Dendritic cell treated with granulocyte-macrophage colony-stimulating factor and Interleukin-4, amounts not matched to agents 40 ng/mL and 50 ng/mL, for 4 days (primary cell): ENCODE results near the gene CCNL2.

Experiments
- H3K27ac Mint-ChIP-seq: one replicate; pipeline ENCODE4 v1.8.0; 2022; ENCODE audit warnings: mild to moderate bottlenecking, mixed read lengths
- H3K27me3 Mint-ChIP-seq: one replicate; pipeline ENCODE4 v1.8.0; 2022; ENCODE audit warnings: mild to moderate bottlenecking, mixed read lengths
- H3K36me3 Mint-ChIP-seq: one replicate; pipeline ENCODE4 v1.8.0; 2022; ENCODE audit warnings: low read depth, mixed read lengths
- H3K4me1 Mint-ChIP-seq: one replicate; pipeline ENCODE4 v1.8.0; 2022; ENCODE audit warnings: low read depth, mixed read lengths
- H3K4me3 Mint-ChIP-seq: one replicate; pipeline ENCODE4 v1.8.0; 2022; ENCODE audit warnings: mild to moderate bottlenecking, moderate library complexity, mixed read lengths
- H3K9me3 Mint-ChIP-seq: one replicate; pipeline ENCODE4 v1.8.0; 2022; ENCODE audit warnings: mixed read lengths
- intact Hi-C: fragments of 100-400 bp; cut with micrococcal nuclease; formaldehyde crosslinking; loops from one replicate; pipeline ENCODE4 v1.15.0; 2022

The CCNL2 gene

GRCh38 chr1:1427820-1428148 lies 28.6 kb upstream of the CCNL2 start:
- Mint-ChIP-seq H3K36me3 (no peaks in the 10 kb centered on the region), H3K27me3 (peaks cover 78% of the 10 kb centered on the region), H3K9me3 (no peaks in the 10 kb centered on the region), H3K4me3 (no peak overlapping the region), H3K27ac (no peak overlapping the region), H3K4me1 (no peaks in the 10 kb centered on the region)
- intact Hi-C loops: no loop called here

- Mint-ChIP-seq H3K27me3 (peaks cover 78% of the 10 kb centered on the region), H3K4me3 (no peak overlapping the region), H3K36me3 (no peaks in the 10 kb centered on the region), H3K9me3 (no peaks in the 10 kb centered on the region), H3K27ac (no peak overlapping the region), H3K4me1 (no peaks in the 10 kb centered on the region)
- intact Hi-C loops: no loop called here
Observed at GRCh38 chr1:1427106-1427819, 28.1 kb upstream of the CCNL2 start.

- H3K4me3 Mint-ChIP-seq: no peak overlapping the region
- peaks cover 78% of the 10 kb centered on the region for H3K27me3 Mint-ChIP-seq
- intact Hi-C loops: no loop called here
- H3K36me3 Mint-ChIP-seq: no peaks in the 10 kb centered on the region
- no peaks in the 10 kb centered on the region for H3K9me3 Mint-ChIP-seq
- H3K27ac Mint-ChIP-seq: no peak overlapping the region
- H3K4me1 Mint-ChIP-seq: no peaks in the 10 kb centered on the region
Observed at GRCh38 chr1:1426496-1427105, 27.5 kb upstream of the CCNL2 start.

- H3K36me3 Mint-ChIP-seq: no peaks in the 10 kb centered on the region
- no peaks in the 10 kb centered on the region for H3K9me3 Mint-ChIP-seq
- peaks cover 78% of the 10 kb centered on the region for H3K27me3 Mint-ChIP-seq
- intact Hi-C loops: no loop called here
- peaks cover under 1% of the 10 kb centered on the region for H3K4me1 Mint-ChIP-seq
- H3K27ac Mint-ChIP-seq: no peak overlapping the region
- H3K4me3 Mint-ChIP-seq: no peak overlapping the region
Observed at GRCh38 chr1:1425753-1426495, 26.8 kb upstream of the CCNL2 start.

- Mint-ChIP-seq H3K27me3 (peaks cover 77% of the 10 kb centered on the region), H3K27ac (no peak overlapping the region), H3K9me3 (no peaks in the 10 kb centered on the region), H3K4me3 (no peak overlapping the region), H3K4me1 (peaks cover 5% of the 10 kb centered on the region), H3K36me3 (no peaks in the 10 kb centered on the region)
- intact Hi-C loops: no loop called here
Observed at GRCh38 chr1:1425426-1425752, 26.3 kb upstream of the CCNL2 start.

GRCh38 chr1:1424707-1425106 lies 25.6 kb upstream of the CCNL2 start:
- peaks cover 5% of the 10 kb centered on the region for H3K4me1 Mint-ChIP-seq
- H3K27me3 Mint-ChIP-seq: peaks cover 71% of the 10 kb centered on the region
- intact Hi-C loops: no loop called here
- no peak overlapping the region for H3K27ac Mint-ChIP-seq
- H3K36me3 Mint-ChIP-seq: no peaks in the 10 kb centered on the region
- no peak overlapping the region for H3K4me3 Mint-ChIP-seq
- no peaks in the 10 kb centered on the region for H3K9me3 Mint-ChIP-seq

GRCh38 chr1:1423245-1423597 lies 24.1 kb upstream of the CCNL2 start:
- H3K27ac Mint-ChIP-seq: no peak overlapping the region
- H3K9me3 Mint-ChIP-seq: no peaks in the 10 kb centered on the region
- no peak overlapping the region for H3K4me3 Mint-ChIP-seq
- no peaks in the 10 kb centered on the region for H3K36me3 Mint-ChIP-seq
- peaks cover 5% of the 10 kb centered on the region for H3K4me1 Mint-ChIP-seq
- peaks cover 66% of the 10 kb centered on the region for H3K27me3 Mint-ChIP-seq
- intact Hi-C loops: no loop called here

GRCh38 chr1:1422465-1423244 lies 23.5 kb upstream of the CCNL2 start:
- no peaks in the 10 kb centered on the region for H3K9me3 Mint-ChIP-seq
- H3K4me1 Mint-ChIP-seq: peaks cover 5% of the 10 kb centered on the region
- intact Hi-C loops: no loop called here
- H3K27ac Mint-ChIP-seq: no peak overlapping the region
- H3K4me3 Mint-ChIP-seq: no peak overlapping the region
- no peaks in the 10 kb centered on the region for H3K36me3 Mint-ChIP-seq
- H3K27me3 Mint-ChIP-seq: peaks cover 66% of the 10 kb centered on the region

GRCh38 chr1:1421907-1422464 lies 22.9 kb upstream of the CCNL2 start:
- intact Hi-C loops: no loop called here
- Mint-ChIP-seq H3K27ac (no peak overlapping the region), H3K9me3 (no peaks in the 10 kb centered on the region), H3K4me1 (peaks cover 5% of the 10 kb centered on the region), H3K36me3 (no peaks in the 10 kb centered on the region), H3K27me3 (peaks cover 63% of the 10 kb centered on the region), H3K4me3 (no peak overlapping the region)

GRCh38 chr1:1421147-1421906 lies 22.2 kb upstream of the CCNL2 start, which contains the start of gene ANKRD65:
TSS of gene ANKRD65 (minus strand) at chr1:1421276. CDS start at chr1:1421005, 271 bp downstream.
- H3K4me1 Mint-ChIP-seq: peaks cover 5% of the 10 kb centered on the region
- peak within 1 kb of the TSS; percentile 27 for H3K4me3 Mint-ChIP-seq

GRCh38 chr1:1420654-1421141 lies 21.6 kb upstream of the CCNL2 start:
- H3K4me3 Mint-ChIP-seq: peak overlapping the region; percentile 27
- peaks cover 5% of the 10 kb centered on the region for H3K4me1 Mint-ChIP-seq
- intact Hi-C loops: no loop called here

More at GRCh38 chr1:1421147-1421906, 22.2 kb upstream of the CCNL2 start, which contains the start of gene ANKRD65:
- H3K27me3 Mint-ChIP-seq: peaks cover 56% of the 10 kb centered on the region
- intact Hi-C loops: no loop called here
- no peaks in the 10 kb centered on the region for H3K9me3 Mint-ChIP-seq
- H3K27ac Mint-ChIP-seq: peak within 1 kb of the TSS; percentile 24
- no peaks in the 10 kb centered on the region for H3K36me3 Mint-ChIP-seq

GRCh38 chr1:1419813-1420653 lies 20.9 kb upstream of the CCNL2 start:
- Mint-ChIP-seq H3K27ac (peak overlapping the region; percentile 24), H3K4me1 (peaks cover 5% of the 10 kb centered on the region), H3K36me3 (no peaks in the 10 kb centered on the region), H3K27me3 (peaks cover 47% of the 10 kb centered on the region), H3K9me3 (no peaks in the 10 kb centered on the region), H3K4me3 (no peak overlapping the region)
- intact Hi-C loops: no loop called here

More at GRCh38 chr1:1420654-1421141, 21.6 kb upstream of the CCNL2 start:
- Mint-ChIP-seq H3K27ac (peak overlapping the region; percentile 24), H3K36me3 (no peaks in the 10 kb centered on the region), H3K9me3 (no peaks in the 10 kb centered on the region), H3K27me3 (peaks cover 51% of the 10 kb centered on the region)
